ENCODE results near the gene BMP2.

The BMP2 gene

GRCh38 chr20:6767536-6768227, at the start of gene BMP2:
Gene BMP2, plus strand, starts transcription at chr20:6767686. Its CDS starts 2,441 bp downstream, at chr20:6770127.
- DNase-seq (ENCODE audit: low read depth, low spot score) = no peak

DNA sequence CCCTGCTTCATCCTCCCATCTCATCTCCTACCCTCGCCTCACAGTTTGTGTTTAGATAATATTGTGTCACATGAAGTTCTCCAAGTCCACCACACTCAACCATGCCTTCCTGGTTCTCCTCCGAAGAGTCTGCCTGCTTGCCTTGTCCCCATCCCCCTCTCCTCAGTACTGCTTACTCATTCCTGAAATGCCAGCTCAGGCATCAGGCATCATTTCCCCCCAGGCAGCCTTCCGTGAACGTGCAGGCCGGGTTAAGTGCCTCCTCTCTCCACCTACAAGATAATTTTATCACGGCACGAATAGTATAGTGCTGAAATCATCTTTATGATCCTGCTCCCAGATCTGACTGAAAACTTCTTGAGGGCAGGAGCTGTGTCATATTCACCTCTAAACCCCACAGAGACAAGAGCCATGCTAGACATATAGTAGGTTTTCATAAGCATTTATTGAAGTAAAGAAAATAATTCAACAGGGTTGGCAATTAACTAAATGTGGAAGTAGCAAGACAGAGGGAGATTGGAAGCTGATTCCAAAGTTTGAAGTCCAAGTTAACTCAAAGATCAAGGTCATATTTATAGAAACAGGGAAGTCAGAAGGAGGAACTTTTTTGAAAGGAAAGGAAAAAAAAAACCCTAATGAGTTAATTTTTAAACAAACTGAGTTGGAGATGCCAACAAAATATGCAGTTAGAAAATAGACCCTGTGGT, 48.7 kb upstream of the BMP2 start:
- no peak for DNase-seq (ENCODE audit: low read depth, low spot score)

DNA sequence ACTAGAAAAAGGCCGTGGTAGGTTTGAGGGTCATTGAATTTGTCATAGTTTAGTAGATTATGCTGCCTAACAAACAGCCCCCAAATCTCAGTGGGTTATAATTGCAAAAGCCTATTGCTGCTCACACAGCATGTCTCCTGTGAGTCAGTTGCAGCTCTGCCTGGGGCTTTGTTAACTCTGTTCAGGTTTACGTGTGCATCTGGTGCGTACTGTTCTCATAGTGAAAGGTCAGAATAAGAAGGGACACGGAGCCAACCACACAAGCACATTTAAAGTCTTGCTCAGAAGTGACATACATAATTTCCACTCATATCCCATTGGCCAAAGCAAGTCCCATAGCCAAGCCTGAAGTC, 48.1 kb upstream of the BMP2 start:
- no peak for DNase-seq (ENCODE audit: low read depth, low spot score)

DNA sequence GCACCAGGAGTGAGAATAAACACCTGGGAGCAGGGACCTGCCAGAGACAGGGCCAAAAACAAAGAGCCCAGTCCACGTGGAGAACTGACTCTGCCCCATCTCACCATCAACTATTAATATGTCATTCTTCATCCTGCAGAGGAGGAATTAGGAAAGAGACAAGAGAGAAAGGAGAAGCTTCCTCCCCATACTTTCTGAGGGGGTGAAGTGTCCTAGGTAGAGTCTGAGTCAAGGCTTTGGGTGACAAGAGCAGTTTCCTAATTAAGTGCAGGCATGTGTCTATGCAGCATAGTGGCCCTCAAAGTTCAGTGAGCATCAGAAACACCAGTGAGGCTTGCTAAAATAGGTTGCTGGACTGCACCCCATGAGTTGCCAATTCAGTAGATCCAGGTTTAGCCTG, 40.7 kb upstream of the BMP2 start:
- no peak for DNase-seq (ENCODE audit: low read depth, low spot score)

GRCh38 chr20:6730672-6731328, 36.7 kb upstream of the BMP2 start:
- no peak for DNase-seq (ENCODE audit: low read depth, low spot score)

GRCh38 chr20:6732001-6732447, 35.5 kb upstream of the BMP2 start:
- no peak for DNase-seq (ENCODE audit: low read depth, low spot score)

DNA sequence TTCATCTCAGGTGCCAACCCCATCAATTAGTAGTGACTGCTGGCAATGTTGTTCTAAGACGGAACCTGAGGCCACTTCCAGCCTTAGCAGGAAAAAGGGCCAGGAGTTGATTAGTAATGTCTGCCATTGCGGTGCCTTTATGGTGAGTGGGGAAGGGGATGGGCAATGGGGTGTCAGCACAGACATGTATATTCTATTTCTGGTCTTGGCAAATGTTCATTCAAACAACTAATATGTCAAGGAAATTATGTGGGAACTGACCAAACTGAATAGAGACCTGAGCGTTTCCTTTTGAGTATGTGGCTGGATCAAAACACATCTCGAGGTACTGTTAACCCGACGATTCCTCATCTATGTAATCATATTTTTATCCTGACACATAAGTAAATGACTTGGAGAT, 34.6 kb upstream of the BMP2 start:
- no peak for DNase-seq (ENCODE audit: low read depth, low spot score)

- no peak for DNase-seq (ENCODE audit: low read depth, low spot score)
Observed at GRCh38 chr20:6733965-6734364, 33.5 kb upstream of the BMP2 start.

- no peak for DNase-seq (ENCODE audit: low read depth, low spot score)
Observed at GRCh38 chr20:6735942-6736845, 31.3 kb upstream of the BMP2 start.

GRCh38 chr20:6739406-6739805, 28.1 kb upstream of the BMP2 start:
- DNase-seq (ENCODE audit: low read depth, low spot score) = no peak

GRCh38 chr20:6740096-6740495, 27.4 kb upstream of the BMP2 start:
- no peak for DNase-seq (ENCODE audit: low read depth, low spot score)

DNA sequence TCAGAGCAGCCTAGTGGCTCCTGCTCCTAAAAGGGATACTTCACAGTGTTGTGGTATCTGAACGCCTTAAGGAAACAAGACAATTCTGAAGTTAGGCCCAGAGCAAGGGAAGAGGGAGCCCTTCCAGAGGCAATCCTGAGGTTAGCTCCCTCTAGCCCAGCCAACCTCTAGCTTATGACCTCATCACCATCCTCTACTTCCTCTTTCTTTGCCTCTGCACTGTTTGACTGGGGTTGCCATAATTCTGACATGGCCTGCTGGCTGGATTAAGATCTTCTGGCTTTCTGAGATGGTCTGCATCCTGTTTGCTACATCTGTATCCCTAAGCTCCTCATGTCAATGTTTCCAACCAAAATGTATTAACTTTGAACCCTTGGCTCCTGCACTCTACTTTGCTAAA, 23.3 kb upstream of the BMP2 start:
- DNase-seq (ENCODE audit: low read depth, low spot score) = no peak

DNA sequence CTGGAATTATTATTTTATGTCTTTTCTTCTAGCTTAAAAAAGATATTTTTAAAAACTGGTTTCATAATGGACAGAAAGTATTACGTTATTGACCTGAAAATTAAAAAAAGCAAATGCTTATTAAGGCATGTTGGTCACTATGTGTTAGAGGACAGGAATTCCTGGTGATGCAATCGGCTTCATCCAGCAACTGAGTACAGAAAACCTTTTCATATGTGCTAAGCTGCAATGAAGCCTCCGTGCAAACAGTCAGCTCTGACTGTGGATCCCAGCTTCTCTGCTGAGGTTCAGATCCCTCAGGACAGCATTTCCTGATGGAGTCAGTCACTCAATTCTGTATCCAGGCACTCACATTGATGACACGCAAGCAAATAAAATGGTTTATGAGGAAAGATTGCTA, 22.7 kb upstream of the BMP2 start:
- no peak for DNase-seq (ENCODE audit: low read depth, low spot score)

DNA sequence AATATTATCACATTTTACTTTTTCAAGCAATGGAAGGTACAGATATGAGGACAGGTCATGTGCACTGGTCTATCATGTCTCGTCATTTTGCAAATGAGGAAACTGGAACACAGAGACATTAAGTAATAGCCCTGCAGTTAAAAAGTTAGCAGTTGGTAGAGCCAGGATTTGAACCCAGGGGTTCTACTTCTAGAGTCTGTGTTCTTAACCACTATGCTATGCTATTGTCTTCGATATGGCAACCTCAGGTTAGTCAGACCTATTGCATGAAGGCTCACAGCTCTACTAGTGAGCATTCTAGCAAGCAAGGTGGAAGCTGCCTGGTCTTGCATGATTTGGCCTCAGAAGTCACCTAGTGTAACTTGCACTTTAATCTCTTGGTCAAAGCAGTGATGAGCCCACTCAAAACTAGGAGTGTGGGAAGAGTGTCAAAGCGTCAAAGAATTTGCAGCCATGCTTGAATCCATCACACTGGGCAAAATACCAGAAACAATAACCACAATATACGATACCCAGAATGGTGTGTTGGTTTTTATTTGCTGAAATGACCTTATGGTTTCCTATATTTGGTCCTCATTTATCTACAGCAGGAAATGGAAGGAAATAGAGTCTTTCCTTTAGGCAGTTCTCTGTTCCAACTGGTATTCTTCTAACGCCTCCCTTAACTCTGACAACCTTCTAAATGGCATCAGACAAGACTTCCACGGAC, 20.4 kb upstream of the BMP2 start:
- DNase-seq (ENCODE audit: low read depth, low spot score) = no peak

DNA sequence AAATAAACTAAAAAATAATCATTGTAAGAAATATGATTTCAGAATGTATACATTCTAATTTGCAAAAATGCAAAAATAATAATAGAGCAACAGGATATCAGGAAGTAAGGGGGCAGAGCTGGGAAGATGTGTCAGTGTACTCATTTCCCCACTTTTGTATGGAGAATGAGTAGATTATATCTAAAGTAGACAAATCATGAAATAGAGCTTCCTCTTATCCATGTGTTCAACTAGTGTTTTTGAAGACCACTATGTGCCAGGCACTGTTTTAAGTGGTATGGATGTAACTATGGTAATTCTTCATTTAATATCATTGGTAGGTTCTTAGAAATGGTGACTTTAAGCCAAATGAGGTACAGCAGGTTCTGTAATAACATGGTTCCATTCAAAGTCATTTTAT, 17.0 kb upstream of the BMP2 start:
- DNase-seq (ENCODE audit: low read depth, low spot score) = no peak

GRCh38 chr20:6756693-6757595, 10.5 kb upstream of the BMP2 start:
- DNase-seq (ENCODE audit: low read depth, low spot score) = no peak

DNA sequence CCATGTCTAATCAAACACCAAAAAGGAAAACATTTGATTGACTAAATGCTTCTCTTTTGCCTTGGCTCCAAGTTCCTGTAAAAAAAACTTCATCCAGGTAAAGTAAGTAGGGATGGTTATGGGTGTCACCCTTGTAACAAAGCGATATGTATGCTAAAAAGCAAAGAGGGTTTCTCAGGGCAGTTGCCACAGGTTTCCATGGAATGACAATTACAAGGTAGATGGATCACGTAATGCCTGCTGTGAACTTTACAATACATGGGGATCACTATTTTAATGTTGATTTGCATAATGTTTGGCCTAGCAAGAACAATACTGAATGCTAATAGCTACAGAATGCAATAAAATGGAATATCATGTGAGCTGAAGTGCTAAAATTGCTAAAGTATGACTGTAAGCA, 2.9 kb upstream of the BMP2 start:
- DNase-seq (ENCODE audit: low read depth, low spot score) = no peak

- no peak for DNase-seq (ENCODE audit: low read depth, low spot score)
Observed at GRCh38 chr20:6765469-6766058, 1.9 kb upstream of the BMP2 start.

- no peak for DNase-seq (ENCODE audit: low read depth, low spot score)
Observed at GRCh38 chr20:6766433-6766832, 1.1 kb upstream of the BMP2 start.

DNA sequence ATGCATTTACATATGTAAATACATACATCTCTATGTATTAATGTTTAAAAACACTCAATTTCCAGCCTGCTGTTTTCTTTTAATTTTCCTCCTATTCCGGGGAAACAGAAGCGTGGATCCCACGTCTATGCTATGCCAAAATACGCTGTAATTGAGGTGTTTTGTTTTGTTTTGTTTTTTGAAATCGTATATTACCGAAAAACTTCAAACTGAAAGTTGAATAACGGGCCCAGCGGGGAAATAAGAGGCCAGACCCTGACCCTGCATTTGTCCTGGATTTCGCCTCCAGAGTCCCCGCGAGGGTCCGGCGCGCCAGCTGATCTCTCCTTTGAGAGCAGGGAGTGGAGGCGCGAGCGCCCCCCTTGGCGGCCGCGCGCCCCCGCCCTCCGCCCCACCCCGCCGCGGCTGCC, 355 bp upstream of the BMP2 start:
- DNase-seq (ENCODE audit: low read depth, low spot score) = no peak
